ENCODE data around the gene MAGEB10. TPM values are rescaled to one million over a fixed set of nuclear protein-coding genes. Genes with fewer than 3 reads are reported as not detected.

MAGEB10 gene
- total RNA-seq, 1 donor: not detected

DNA sequence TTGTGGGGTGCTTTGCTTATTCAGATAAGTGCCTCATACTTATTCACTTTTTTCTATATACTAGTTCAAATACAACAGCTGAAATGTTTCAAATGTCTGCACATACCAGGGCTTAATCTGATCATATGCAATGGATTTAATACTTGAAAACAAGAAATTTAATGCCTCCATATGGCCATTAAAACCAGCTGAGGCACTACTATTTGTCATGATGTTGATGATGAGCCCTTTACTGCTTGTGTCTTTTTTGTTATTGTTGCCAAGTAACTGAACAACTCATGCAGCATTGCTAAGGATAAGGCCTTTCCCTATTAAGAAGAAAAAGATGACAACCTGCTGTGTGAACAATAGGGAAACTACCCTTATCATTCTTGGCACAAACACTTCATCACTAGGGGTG lies 52.5 kb downstream of the MAGEB10 start:
- DNase-seq (ENCODE audit: low read depth): no peak
- TF ChIP-seq, protein P1, sequence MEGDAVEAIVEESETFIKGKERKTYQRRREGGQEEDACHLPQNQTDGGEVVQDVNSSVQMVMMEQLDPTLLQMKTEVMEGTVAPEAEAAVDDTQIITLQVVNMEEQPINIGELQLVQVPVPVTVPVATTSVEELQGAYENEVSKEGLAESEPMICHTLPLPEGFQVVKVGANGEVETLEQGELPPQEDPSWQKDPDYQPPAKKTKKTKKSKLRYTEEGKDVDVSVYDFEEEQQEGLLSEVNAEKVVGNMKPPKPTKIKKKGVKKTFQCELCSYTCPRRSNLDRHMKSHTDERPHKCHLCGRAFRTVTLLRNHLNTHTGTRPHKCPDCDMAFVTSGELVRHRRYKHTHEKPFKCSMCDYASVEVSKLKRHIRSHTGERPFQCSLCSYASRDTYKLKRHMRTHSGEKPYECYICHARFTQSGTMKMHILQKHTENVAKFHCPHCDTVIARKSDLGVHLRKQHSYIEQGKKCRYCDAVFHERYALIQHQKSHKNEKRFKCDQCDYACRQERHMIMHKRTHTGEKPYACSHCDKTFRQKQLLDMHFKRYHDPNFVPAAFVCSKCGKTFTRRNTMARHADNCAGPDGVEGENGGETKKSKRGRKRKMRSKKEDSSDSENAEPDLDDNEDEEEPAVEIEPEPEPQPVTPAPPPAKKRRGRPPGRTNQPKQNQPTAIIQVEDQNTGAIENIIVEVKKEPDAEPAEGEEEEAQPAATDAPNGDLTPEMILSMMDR (IDR thresholded peaks at IDR 0.05; ENCODE audit: insufficient read depth, low read length): no peak
- H3K4me3 ChIP-seq (ENCODE audit: low read depth, low read length): no peak overlapping the region

DNA sequence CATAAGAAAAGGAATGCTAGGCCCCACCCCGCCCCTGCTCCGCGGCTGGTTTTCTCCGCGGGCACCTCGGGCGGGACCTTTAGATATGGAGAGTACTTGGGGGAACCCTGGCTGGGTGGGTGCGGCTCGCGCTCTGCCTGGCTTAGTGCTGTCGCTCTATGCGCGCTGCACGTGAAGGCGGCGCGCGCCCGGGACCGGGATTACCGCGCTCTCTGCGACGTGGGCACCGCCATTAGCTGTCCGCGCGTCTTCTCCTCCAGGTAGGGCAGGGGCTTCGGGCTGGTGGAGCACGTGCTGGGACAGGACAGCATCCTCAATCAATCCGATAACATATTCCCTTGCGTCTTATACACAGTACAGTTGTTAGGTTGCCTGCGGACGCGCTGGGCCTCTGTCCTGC lies 56.0 kb downstream of the MAGEB10 start:
- H3K4me3 ChIP-seq (ENCODE audit: low read depth, low read length): no peak overlapping the region
- no peak for DNase-seq (ENCODE audit: low read depth)
- TF ChIP-seq, protein P1 (IDR thresholded peaks at IDR 0.05; ENCODE audit: insufficient read depth, low read length): no peak

Other genes with a start within 250 kb of the MAGEB10 start
- not detected in 2 replicates for gene DCAF8L2, start 217.6 kb upstream of the MAGEB10 start, total RNA-seq (ENCODE audit: low replicate concordance)
- not detected in 2 replicates for gene DCAF8L1, start 173.5 kb downstream of the MAGEB10 start, total RNA-seq (ENCODE audit: low replicate concordance)

All from fibroblast of the aortic adventitia (primary cell).